ENCODE results near the gene PSMD2. TPM values are rescaled to one million over a fixed set of nuclear protein-coding genes. Genes with fewer than 3 reads are reported as not detected.
A peak's percentile ranks its signal among the peaks of the same experiment; 100 is the strongest.

PSMD2 gene
- total RNA-seq, 2 donors from 2014 or later = 174 to 187 TPM

DNA sequence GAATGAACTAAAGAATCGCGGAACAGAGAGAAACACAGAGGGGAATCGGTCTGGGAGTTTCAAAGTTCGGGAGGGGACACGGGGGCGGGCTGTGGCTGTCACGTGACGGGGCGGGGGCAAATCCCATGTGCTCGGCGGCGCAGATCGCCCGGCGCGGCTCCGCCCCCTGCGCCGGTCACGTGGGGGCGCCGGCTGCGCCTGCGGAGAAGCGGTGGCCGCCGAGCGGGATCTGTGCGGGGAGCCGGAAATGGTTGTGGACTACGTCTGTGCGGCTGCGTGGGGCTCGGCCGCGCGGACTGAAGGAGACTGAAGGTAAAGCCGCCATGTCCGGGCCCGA is 15.3 kb downstream of the PSMD2 start, which contains the start of gene EIF4G1:
Gene EIF4G1, plus strand, starts transcription at position 244 of the 337 bp plus-strand sequence. CDS start 1,191 bp downstream, outside the sequence.
- DNase-seq (peak; percentile 95 to 97), ATAC-seq (peak; percentile 82)
- intact Hi-C loops (cut with DNase I, micrococcal nuclease) = no loop called here

DNA sequence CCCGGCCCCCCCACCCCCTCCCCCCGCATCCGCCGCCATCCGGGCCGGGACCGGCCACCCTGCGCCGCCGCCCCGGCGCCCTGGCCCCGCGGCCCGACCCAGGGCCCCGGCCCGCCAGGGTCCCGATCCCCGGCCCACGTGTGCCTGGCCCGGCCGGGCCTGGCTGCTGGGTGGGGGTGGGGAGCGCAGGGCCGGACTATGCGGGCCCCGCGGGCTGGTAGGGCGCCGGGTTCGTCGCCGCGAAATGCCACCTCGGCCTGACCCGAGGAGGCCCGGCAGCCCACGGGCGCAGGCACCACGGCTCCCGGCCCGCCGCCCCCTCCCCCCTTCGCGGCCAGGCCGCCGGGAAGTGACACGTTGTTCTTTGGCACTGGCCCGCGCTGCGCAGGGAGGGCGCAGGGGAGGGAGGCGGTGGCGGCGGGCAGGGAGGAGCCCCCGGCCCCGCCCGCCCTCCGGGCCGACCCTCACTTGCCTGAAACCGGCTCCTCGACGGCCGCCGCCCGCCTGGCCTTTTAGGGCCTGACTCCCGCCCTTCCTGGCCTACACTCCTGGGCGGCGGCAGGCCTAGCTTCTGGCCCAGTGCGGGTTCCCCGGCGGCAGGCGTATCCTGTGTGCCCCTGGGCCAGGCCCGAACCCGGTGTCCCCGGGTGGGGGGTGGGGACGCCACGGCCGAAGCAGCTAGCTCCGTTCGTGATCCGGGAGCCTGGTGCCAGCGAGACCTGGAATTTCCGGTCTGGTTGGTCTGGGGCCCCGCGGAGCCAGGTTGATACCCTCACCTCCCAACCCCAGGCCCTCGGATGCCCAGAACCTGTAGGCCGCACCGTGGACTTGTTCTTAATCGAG is 15.9 kb downstream of the PSMD2 start:
- intact Hi-C loops (cut with DNase I, micrococcal nuclease) = no loop called here
- ATAC-seq (peak; percentile 68), DNase-seq (peak; percentile 85 to 86)

DNA sequence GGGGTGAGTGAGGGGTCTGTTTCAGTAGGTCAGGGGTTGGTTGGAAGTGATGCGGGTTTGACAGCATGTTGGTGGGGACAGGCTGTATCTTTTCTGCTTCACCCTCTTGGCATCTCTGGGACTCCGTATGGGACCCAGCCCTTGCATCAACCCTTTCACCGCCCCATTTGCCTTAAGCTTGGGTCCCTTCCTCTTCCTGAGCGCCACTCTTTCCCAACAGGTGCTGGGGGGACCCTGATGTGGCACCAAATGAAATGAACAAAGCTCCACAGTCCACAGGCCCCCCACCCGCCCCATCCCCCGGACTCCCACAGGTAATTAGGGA is 16.5 kb downstream of the PSMD2 start:
- peak; percentile 5 for ATAC-seq
- intact Hi-C loops (cut with DNase I, micrococcal nuclease) = no loop called here
- no peak for DNase-seq

DNA sequence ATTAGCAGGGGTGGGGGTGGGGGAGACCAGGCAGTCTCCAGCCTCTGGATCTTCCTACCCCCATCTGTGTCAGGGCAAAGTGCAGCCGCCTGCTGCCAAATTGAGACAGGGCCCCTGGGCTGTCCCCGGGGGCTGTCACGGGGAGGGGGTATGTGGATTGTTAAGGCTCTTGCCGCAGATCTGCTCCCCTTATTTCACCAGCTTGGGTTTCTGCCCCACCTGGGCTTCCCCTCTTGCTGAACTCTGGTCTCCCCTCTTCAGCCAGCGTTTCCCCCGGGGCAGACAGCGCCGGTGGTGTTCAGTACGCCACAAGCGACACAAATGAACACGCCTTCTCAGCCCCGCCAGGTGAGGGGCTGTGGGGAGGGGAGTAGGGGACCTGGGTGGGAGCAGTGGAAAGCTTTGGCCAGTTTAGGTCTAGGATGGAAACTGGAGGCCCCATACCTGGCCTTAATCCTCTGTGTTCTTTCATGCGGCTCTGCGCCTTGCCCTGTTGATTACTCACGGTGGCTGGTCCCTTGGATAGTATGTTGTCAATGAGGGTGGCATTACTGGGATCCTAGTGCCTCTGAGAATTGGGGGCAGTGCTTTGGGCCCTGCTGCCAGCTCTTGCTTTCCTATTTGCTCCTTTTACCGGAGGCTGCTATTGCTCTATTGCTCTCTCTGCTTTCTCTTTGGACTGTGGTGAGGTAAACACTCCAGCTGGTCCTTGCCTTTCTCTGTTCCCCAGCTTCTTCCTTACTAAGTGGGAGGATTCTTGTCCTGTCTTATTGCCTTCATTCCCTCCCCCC is 17.0 kb downstream of the PSMD2 start:
- DNase-seq (peak; percentile 31 to 36), ATAC-seq (no peak)
- intact Hi-C loops (cut with DNase I, micrococcal nuclease) = no loop called here

DNA sequence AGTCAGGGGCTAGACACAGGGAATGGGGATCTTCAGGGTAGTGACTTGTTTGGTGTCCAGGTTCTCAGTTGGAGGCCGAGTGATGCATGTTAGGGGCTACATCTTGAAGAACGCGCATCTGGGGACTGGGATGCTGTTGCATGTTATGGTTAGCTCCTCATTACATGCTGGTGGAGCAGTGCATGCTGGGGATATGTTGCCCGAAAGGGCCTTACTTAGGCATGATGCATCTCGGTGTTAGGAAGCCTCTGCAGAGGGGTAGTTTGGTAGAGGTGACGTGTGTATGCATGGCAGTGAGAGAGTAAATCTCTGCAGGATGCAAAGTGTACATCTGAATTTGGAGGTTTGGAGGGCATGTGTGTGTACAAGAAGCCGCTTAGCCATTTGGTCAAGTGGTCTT is 17.8 kb downstream of the PSMD2 start:
- no peak for DNase-seq
- no peak for ATAC-seq
- intact Hi-C loops (cut with DNase I, micrococcal nuclease) = no loop called here

DNA sequence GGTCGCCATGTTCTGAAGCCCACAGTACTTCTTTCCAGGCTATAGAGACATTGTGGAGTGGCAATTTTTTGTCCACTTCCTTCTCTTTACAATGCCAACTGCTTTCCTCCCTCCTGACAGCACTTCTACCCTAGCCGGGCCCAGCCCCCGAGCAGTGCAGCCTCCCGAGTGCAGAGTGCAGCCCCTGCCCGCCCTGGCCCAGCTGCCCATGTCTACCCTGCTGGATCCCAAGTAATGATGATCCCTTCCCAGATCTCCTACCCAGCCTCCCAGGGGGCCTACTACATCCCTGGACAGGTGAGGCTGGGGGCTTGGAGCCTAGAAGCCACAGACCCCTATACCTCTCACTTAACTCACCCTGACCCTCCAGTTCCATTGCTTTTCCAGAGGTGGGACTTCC is 18.2 kb downstream of the PSMD2 start:
- DNase-seq (no peak), ATAC-seq (no peak)
- intact Hi-C loops (cut with DNase I, micrococcal nuclease) = no loop called here

DNA sequence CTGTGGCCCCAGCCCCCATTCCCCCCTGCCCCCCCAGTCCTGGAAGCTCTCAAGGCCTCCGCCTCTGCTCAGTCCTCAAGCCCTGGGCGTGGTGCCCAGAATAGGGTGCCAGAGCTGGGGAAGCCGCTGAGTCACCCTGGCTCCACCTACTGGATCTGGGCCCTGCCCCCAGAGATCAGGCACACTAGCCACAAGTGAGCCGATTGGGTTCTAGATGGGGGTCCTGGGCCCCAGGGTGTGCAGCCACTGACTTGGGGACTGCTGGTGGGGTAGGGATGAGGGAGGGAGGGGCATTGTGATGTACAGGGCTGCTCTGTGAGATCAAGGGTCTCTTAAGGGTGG is 21.0 kb downstream of the PSMD2 start:
- ATAC-seq (peak; percentile 84), DNase-seq (peak; percentile 94 to 97)
- intact Hi-C loops (cut with DNase I, micrococcal nuclease) = no loop called here

DNA sequence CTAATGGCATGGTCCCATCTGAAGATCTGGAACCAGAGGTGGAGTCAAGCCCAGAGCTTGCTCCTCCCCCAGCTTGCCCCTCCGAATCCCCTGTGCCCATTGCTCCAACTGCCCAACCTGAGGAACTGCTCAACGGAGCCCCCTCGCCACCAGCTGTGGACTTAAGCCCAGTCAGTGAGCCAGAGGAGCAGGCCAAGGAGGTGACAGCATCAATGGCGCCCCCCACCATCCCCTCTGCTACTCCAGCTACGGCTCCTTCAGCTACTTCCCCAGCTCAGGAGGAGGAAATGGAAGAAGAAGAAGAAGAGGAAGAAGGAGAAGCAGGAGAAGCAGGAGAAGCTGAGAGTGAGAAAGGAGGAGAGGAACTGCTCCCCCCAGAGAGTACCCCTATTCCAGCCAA is 22.6 kb downstream of the PSMD2 start:
- intact Hi-C loops (cut with DNase I, micrococcal nuclease) = no loop called here
- DNase-seq = no peak
- ATAC-seq = no peak

DNA sequence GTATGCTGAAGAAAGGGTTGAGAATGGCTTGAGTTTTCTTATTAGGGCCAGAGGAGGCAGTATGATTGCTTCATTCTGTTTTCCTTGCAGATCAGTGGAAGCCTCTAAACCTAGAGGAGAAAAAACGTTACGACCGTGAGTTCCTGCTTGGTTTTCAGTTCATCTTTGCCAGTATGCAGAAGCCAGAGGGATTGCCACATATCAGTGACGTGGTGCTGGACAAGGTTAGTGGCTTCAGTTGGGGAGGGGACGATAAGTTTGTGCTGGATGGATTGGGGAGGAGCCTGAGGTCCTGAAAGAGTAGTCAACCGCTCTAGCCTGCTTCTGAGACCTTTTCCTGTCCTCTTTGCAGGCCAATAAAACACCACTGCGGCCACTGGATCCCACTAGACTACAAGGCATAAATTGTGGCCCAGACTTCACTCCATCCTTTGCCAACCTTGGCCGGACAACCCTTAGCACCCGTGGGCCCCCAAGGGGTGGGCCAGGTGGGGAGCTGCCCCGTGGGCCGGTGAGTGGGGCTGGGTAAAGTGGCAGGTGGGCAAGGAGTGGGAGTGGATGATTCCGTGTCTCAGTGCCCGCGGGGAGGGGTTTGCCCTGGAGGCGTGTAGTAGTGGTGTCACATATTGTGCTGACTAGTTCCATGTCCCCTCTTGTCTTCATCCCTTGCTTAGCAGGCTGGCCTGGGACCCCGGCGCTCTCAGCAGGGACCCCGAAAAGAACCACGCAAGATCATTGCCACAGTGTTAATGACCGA is 23.9 kb downstream of the PSMD2 start:
- no peak for ATAC-seq
- intact Hi-C loops (cut with DNase I, micrococcal nuclease) = no loop called here

DNA sequence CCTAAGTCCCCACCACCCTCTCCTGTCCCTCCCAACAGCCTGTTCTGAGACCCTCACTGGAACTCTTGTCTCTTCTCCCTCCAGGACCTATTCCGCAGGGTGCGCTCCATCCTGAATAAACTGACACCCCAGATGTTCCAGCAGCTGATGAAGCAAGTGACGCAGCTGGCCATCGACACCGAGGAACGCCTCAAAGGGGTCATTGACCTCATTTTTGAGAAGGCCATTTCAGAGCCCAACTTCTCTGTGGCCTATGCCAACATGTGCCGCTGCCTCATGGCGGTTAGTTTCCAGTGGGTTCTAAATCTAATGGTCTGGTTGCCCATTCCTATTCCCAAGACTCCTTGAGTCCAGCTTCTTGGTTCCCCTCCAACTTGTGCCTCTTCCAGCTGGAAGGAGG is 24.7 kb downstream of the PSMD2 start:
- no peak for ATAC-seq
- intact Hi-C loops (cut with DNase I, micrococcal nuclease) = no loop called here
- DNase-seq = no peak

More for the DNA sequence above, 23.9 kb downstream of the PSMD2 start:
- DNase-seq = no peak

DNA sequence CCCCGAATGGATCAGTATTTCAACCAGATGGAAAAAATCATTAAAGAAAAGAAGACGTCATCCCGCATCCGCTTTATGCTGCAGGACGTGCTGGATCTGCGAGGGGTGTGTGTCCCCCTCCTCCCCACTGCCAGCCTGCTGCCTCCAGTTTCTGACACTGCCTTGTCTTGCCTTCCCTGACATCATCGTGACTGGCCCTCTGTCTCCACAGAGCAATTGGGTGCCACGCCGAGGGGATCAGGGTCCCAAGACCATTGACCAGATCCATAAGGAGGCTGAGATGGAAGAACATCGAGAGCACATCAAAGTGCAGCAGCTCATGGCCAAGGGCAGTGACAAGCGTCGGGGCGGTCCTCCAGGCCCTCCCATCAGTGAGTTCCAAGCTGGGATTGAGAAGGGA is 26.2 kb downstream of the PSMD2 start:
- intact Hi-C loops (cut with DNase I, micrococcal nuclease) = no loop called here
- ATAC-seq (no peak), DNase-seq (no peak)

DNA sequence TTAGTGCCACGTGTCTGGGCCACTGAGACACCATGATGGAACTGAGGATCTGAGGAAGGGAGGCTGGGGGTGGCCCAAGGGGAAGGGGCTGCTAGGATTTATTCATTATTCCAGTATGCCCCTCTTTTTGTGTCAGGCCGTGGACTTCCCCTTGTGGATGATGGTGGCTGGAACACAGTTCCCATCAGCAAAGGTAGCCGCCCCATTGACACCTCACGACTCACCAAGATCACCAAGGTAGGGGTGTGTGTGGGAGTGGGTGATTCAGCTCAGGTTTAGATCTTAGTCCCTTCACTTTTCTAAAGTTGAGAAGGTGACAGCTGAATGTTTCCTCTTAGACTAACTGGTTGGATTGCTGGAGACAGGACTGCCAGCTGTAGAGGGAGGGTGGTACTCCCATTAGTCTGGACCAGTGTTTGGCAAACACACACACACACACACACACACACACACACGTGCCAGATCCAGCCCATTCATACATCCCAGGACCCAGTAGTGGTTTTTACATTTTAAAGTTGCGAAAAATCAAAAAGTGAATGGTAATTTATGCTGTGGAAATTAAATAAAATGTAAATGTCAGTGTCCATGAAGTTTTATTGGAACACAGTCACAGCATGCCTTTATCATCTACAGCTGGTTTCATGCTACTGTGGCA is 26.8 kb downstream of the PSMD2 start:
- no peak for DNase-seq
- intact Hi-C loops (cut with DNase I, micrococcal nuclease) = no loop called here
- no peak for ATAC-seq

DNA sequence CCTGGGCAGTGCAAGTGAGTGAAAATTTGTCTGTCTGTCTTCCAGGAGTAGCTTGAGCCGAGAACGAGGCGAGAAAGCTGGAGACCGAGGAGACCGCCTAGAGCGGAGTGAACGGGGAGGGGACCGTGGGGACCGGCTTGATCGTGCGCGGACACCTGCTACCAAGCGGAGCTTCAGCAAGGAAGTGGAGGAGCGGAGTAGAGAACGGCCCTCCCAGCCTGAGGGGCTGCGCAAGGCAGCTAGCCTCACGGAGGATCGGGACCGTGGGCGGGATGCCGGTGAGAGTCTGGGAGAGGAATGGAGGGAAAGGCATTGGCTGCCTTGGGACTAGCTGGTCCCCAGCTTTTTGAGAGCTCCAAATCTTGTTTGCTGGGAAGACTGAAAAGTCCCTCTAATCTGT is 28.1 kb downstream of the PSMD2 start:
- ATAC-seq = no peak
- intact Hi-C loops (cut with DNase I, micrococcal nuclease) = no loop called here

DNA sequence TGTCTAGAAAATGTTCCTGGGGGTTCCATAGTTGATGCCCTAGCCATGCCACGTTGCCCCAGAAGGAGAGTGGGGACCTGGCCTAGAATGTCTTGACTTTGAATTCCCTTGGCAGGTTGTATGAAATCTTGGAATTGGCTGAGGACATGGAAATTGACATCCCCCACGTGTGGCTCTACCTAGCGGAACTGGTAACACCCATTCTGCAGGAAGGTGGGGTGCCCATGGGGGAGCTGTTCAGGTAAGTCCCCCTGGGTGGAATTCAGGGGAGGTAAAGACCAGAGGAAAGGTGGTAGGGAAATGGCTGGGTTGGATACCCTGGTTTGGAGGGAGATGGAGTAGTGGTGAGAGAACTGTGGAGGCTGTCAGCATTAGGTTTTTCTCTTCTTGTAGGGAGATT is 29.5 kb downstream of the PSMD2 start:
- DNase-seq (no peak), ATAC-seq (no peak)
- intact Hi-C loops (cut with DNase I, micrococcal nuclease) = no loop called here

More for the DNA sequence above, 28.1 kb downstream of the PSMD2 start:
- no peak for DNase-seq

DNA sequence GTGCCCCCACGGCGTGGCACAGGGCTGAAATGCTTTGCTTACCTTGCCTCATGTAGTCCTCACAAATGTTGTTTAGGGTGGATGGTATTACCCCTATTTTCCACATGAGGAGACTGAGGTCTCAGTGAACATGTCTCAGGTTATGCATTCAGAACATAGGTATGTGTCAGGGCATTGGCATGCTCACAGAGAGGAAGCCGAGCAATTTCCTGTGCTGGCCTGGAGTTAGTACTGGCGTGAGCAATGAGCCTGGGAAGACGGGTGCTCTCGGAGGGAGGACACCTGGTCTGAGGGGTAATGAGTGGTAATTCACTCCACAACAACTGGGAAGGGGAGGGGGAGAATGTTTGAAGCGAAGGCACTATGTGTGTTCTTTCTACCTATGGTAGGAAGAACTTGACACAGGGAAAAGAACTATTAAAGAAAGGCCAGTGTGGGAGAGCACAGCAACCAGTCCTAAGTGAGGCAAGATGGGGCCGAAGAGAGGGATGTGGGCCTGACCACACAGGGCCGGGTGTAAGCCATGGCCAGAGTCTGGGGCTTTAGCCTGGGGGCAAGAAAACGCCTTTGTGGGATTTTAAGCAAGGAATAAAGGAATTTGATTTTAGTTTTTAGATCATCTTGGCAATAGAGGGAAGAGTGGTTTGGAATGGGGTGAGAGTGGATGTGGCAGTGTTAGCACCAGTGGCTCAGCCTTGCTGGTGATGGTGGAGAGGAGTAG is 33.5 kb downstream of the PSMD2 start:
- DNase-seq = no peak
- intact Hi-C loops (cut with DNase I, micrococcal nuclease) = no loop called here
- ATAC-seq = no peak

DNA sequence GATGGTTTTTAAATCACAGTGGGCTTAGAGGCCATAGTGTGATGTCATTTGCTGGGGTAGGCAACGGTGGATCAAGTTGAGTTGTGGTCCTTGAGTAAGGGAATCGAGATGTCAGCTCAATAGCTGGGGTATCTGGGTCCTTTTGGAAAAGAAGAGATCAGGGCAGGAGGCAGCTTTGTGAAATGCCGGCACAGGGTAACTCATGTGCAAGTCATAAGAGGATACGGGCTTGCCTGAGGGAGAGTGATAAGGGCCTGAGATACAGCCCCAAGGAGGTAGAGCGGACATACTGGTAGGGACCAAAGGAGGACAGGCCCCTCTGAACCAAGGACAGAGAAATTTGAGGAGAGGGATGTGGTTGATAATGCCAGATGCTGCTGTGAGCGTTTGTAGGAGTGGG is 34.1 kb downstream of the PSMD2 start:
- DNase-seq = no peak
- intact Hi-C loops (cut with DNase I, micrococcal nuclease) = no loop called here
- no peak for ATAC-seq

DNA sequence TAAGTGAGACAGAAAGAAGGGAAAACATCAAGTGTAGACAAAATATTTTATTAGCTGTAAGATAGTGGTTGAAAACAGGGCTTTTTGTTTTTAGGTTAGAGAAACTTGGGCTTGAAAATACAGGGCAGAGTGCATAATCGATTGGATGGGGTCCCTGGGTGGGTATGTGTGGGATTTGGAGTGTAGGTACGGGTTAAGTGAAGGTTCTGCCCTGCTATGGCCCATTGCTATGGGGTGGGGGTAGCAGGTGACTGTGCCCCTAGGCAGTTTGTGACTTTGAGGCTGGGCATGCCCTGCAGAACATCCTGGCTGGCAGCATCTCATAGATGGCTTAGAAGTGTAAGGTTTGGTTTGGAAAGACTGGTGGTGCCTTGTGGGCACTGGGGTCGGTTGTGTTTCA is 34.7 kb downstream of the PSMD2 start:
- ATAC-seq = no peak
- intact Hi-C loops (cut with DNase I, micrococcal nuclease) = no loop called here
- no peak for DNase-seq

DNA sequence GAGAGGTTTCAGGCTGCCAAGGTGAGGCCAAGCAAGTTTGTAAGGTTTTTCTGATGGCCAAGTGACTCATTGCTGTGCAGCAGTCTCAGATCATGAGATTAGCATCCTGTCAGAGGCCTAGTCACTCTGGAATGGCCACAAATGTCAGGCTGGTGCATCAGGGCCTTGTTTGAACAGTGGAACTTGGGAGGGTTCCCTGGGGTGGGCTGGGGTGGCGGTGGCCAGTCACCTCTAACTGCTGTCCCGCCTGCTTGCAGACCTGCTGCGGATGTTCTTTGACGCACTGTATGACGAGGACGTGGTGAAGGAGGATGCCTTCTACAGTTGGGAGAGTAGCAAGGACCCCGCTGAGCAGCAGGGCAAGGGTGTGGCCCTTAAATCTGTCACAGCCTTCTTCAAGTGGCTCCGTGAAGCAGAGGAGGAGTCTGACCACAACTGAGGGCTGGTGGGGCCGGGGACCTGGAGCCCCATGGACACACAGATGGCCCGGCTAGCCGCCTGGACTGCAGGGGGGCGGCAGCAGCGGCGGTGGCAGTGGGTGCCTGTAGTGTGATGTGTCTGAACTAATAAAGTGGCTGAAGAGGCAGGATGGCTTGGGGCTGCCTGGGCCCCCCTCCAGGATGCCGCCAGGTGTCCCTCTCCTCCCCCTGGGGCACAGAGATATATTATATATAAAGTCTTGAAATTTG is 35.6 kb downstream of the PSMD2 start:
- no peak for ATAC-seq
- DNase-seq = no peak
- intact Hi-C loops (cut with DNase I, micrococcal nuclease) = no loop called here
